K562 (cell line): ENCODE measurements around the gene GLB1L3. TPM values are rescaled to one million over a fixed set of nuclear protein-coding genes. Genes with fewer than 3 reads are reported as not detected.

Experiments used
- ATAC-seq: fragments of 200-7000 bp; cut with Tn5 transposase; 3 replicates; pipeline ENCODE4 v1.9.1; 2020; ENCODE audit warnings: moderate library complexity
- BruUV-seq: library from RNA; stranded (reverse); fragments of 400-500 nt; replicated peaks from 2 replicates; lab custom pipeline; 2021; lab: Mats Ljungman, UMichigan
- CTCF ChIA-PET: fragments of 300-600 bp; formaldehyde crosslinking; extraction: SDS; loops from one replicate; lab custom pipeline; 2021; ENCODE audit warnings: low intra/inter-chr PET ratio; lab: Yijun Ruan, JAX
- POLR2A ChIA-PET: fragments of 300-600, 350-650 bp; sonication (Branson Sonifier 250); formaldehyde crosslinking; extraction: SDS; loops from one replicate; lab custom pipeline; 2021; ENCODE audit warnings: antibody characterized with exemption, inconsistent platforms; lab: Yijun Ruan, JAX
- DNase-seq, 4 experiments: peaks; one replicate each; pipeline versions ENCODE4 v3.0.0 to v3.0.0-alpha.2; 2011 to 2018; ENCODE audit warnings: low spot score in 3 of 4, mixed read lengths in 3 of 4; ENCODE audit errors: extremely low read depth in 1 of 4
- FAIRE-seq: peaks from 2 replicates; lab custom pipeline; 2011; peaks lifted over from hg19 to GRCh38; lab: Jason Lieb, UNC
- H2AFZ ChIP-seq: 2 replicates; pipeline ENCODE4 v1.6.0; 2011; ENCODE audit warnings: low read depth, low read length, control low read depth, inconsistent platforms
- H3K27ac ChIP-seq: fragments of 200-600 bp; 3 replicates; pipeline ENCODE4 v1.8.0; 2011; ENCODE audit warnings: low read depth, mild to moderate bottlenecking, control low read depth, inconsistent platforms, low read length, moderate library complexity, mixed read lengths; ENCODE audit errors: extremely low read depth
- H3K27me3 ChIP-seq, 2 experiments: fragments of 300-600 bp in 1 of 2; 2 replicates in 1 of 2; 3 replicates in 1 of 2; pipeline versions ENCODE4 v1.6.0 to v1.8.0; 2011; ENCODE audit warnings: inconsistent platforms in 2 of 2, low read length in 2 of 2, mild to moderate bottlenecking in 1 of 2, mixed read lengths in 1 of 2, moderate library complexity in 1 of 2; ENCODE audit not compliant: control insufficient read depth in 2 of 2, insufficient read depth in 2 of 2
- H3K36me3 ChIP-seq: fragments of 300-600 bp; 3 replicates; pipeline ENCODE4 v1.8.0; 2011; ENCODE audit warnings: mild to moderate bottlenecking, low read length, inconsistent platforms; ENCODE audit not compliant: control insufficient read depth, insufficient read depth
- H3K4me1 ChIP-seq, 2 experiments: fragments of 200-600 bp in 1 of 2; replicated peaks in 1 of 2; 2 replicates in 1 of 2; 3 replicates in 1 of 2; pipeline versions ENCODE4 v1.5.1 to v1.8.0; 2011; ENCODE audit warnings: inconsistent platforms in 2 of 2, low read length in 2 of 2, mild to moderate bottlenecking in 1 of 2, mixed read lengths in 1 of 2, moderate library complexity in 1 of 2; ENCODE audit not compliant: control insufficient read depth in 2 of 2, insufficient read depth in 2 of 2
- H3K4me2 ChIP-seq: 2 replicates; pipeline ENCODE4 v1.6.1; 2011; ENCODE audit warnings: low read length, control low read depth, inconsistent platforms, mixed read lengths; ENCODE audit not compliant: insufficient read depth
- H3K4me3 ChIP-seq: fragments of 200-600 bp; sonication (generic), shearing (Covaris generic); 2 replicates; pipeline ENCODE4 v1.5.1; 2016; ENCODE audit warnings: control low read depth, inconsistent platforms
- H3K79me2 ChIP-seq: fragments of 200-600 bp; 3 replicates; pipeline ENCODE4 v1.8.0; 2011; ENCODE audit warnings: low read length, inconsistent platforms; ENCODE audit not compliant: control insufficient read depth, insufficient read depth
- H3K9ac ChIP-seq, 2 experiments: 2 replicates each; pipeline versions ENCODE4 v1.6.0 to v1.6.1; 2011; ENCODE audit warnings: low read depth in 2 of 2, low read length in 2 of 2, control low read depth in 1 of 2, inconsistent platforms in 1 of 2, mild to moderate bottlenecking in 1 of 2, mixed read lengths in 1 of 2; ENCODE audit not compliant: insufficient read depth in 1 of 2
- H3K9me1 ChIP-seq: one replicate; pipeline ENCODE4 v1.6.0; 2011; ENCODE audit warnings: inconsistent platforms, mild to moderate bottlenecking, low read length, moderate library complexity; ENCODE audit not compliant: control insufficient read depth, insufficient read depth
- H3K9me3 ChIP-seq: replicated peaks from 2 replicates; pipeline ENCODE4 v1.5.1; 2011; ENCODE audit warnings: low read depth, low read length, inconsistent platforms; ENCODE audit not compliant: control insufficient read depth, insufficient read depth
- H4K20me1 ChIP-seq: replicated peaks from 2 replicates; pipeline ENCODE4 v1.6.1; 2011; ENCODE audit warnings: low read length, inconsistent platforms, mixed read lengths; ENCODE audit not compliant: control insufficient read depth, insufficient read depth
- CHD4 ChIP-seq: fragments of 200-600 bp; sonication (generic); IDR thresholded peaks from 3 replicates; pipeline ENCODE4 v1.6.1; 2012; ENCODE audit warnings: low read depth, mild to moderate bottlenecking, mixed read lengths, low read length, inconsistent platforms; ENCODE audit not compliant: insufficient read depth, insufficient replicate concordance, poor library complexity, severe bottlenecking
- WGBS: fragments of 100-300 bp; shearing (Covaris generic); methylation state at CpG from one replicate; pipeline ENCODE4 v1.1.6; 2016; ENCODE audit warnings: low coverage, mixed read lengths; ENCODE audit not compliant: insufficient coverage; ENCODE audit errors: missing lambda C conversion rate; 5-methylcytosine and 5-hydroxymethylcytosine counted together
- in situ Hi-C: fragments of 300-500 bp; cut with MboI; formaldehyde crosslinking; loops from 4 replicates; pipeline ENCODE4 v1.15.0; 2018; ENCODE audit warnings: inconsistent platforms, mixed read lengths
- intact Hi-C: fragments of 100-400 bp; cut with micrococcal nuclease; formaldehyde crosslinking; loops from 2 replicates; pipeline ENCODE4 v1.14.2; 2022
- polyA plus RNA-seq, 8 experiments: library from polyadenylated mRNA; depleted of rRNA in 4 of 8; stranded (reverse) in 5 of 8; unstranded in 3 of 8; fragments of >200 nt; fragmentation: Nextera tagmentation in 2 of 8; fragmentation: Illumina TruSeq in 1 of 8; extraction: Ambion mirVana in 2 of 8; extraction: Trizol in 1 of 8; gene quantifications; 2 replicates each; pipeline versions ENCODE4 v1.2.1 to v1.2.3, GENCODE V29; 2011 to 2014; ENCODE audit warnings: inconsistent platforms in 1 of 8, missing spikeins in 1 of 8
- total RNA-seq, 7 experiments: library from RNA; depleted of rRNA in 6 of 7; stranded (reverse); fragments of >200 nt in 6 of 7; fragmentation: Illumina TruSeq in 2 of 7; extraction: Trizol in 2 of 7; gene quantifications; 2 replicates each; pipeline versions ENCODE4 v1.2.1 to v1.2.3, GENCODE V29; 2011 to 2021; ENCODE audit warnings: low replicate concordance in 1 of 7
- TF ChIP-seq, protein P1 (sequence below): IDR thresholded peaks from 2 replicates; pipeline ENCODE4 v1.6.1; 2012; ENCODE audit warnings: low read depth, low read length, improper control_type of control experiment, borderline replicate concordance

GLB1L3 gene
- total and polyA plus RNA-seq, 9 of the 15 experiments (the other 6 are each of a cell fraction or from before 2014, with no cell fraction given): 0.18 to 3.3 (median 0.49) TPM

DNA sequence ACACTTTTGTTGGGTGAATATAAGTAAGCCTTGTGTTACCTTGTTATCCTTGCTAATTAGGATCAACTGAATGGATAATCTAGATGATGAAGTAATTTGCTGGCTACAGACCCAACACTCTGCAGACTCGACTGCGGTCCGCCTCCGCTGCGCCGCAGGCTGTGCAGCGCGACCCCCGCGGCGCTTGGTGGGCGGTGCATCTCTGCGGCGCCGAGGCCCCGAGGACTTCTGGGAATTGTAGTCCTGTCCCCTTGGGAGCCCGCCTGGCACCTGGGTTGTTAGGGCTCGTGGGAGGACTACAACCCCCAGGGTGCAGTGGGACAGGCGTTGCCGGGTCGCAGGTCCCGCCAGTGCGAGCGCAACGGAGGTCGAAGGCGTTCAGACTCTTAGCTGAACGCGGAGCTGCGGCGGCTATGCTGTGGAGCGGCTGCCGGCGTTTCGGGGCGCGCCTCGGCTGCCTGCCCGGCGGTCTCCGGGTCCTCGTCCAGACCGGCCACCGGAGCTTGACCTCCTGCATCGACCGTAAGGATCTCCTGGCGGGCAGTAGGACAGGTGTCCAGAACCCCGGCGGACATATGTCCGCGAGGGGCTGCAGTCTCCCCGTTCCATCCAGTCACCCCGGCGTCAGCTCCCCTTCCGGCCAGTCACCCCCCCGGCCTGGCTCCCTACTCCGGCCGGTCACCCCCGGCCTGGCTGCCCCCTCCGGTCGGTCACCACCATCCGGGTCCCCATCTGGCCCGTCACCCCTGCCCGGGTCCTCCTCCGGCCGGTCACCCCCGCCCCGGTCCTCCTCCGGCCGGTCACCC is 22.8 kb upstream of the GLB1L3 start, which contains the start of the genes ACAD8 and THYN1 (continued):
- TF ChIP-seq CHD4: no peak

DNA sequence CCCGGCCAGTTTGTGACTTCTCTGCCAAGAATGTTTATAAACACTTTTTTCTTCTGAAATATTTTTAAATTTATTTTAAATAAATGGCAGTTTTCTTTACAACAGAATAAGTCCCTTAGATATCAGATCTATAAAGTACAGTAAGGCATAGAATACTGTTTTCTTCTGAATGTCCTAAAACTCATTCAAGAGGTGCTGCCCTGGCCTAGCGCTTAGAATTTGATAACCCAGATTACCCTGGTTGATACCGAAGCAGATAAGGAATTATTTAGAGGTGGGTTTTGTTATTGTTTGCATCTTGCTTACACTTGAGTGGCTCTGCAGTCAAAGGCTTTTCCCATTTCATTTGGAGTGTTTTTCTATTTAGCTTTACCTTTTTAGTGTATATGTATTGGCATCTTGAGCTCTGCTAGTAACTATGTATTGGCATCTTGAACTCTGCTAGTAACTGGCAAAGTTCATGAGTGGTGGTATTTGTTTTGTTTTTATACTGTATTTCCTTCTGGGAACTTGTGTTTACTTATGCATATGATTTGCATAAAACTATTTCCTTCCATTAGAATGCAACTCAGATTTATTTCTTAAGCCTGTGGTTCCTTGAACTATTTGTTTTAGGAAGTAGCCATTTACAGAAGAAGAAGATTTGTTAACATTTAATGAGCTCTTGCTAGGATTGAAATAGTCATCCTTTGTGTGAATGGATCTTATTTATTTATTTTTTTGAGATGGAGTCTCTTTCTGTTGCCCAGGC is 21.6 kb upstream of the GLB1L3 start:
- Histone ChIP-seq H3K36me3 (peaks cover 46% of the 10 kb centered on the region), H3K27ac (no peak overlapping the region), H3K4me3 (peak overlapping the region; percentile 92; the same call in 1 of the 2 replicates), H3K9ac (0 out of 4 replicates have a peak overlapping the region, but pooled peaks of 1 of the 2 experiments have one; percentile 70), H3K9me3 (no peaks in the 10 kb centered on the region), H3K27me3 (no peaks in the 10 kb centered on the region), H3K9me1 (no peaks in the 10 kb centered on the region), H4K20me1 (no peaks in the 10 kb centered on the region), H2AFZ (no peak overlapping the region), H3K4me1 (peaks cover 3 to 8% of the 10 kb centered on the region in 2 experiments; a peak in 4 of 5 replicates), H3K79me2 (peaks cover 32% of the 10 kb centered on the region), H3K4me2 (peak overlapping the region; percentile 96; the same call in 1 of the 2 replicates)
- DNase-seq (no peak), ATAC-seq (no peak), FAIRE-seq (no peak)
- TF ChIP-seq, protein P1, sequence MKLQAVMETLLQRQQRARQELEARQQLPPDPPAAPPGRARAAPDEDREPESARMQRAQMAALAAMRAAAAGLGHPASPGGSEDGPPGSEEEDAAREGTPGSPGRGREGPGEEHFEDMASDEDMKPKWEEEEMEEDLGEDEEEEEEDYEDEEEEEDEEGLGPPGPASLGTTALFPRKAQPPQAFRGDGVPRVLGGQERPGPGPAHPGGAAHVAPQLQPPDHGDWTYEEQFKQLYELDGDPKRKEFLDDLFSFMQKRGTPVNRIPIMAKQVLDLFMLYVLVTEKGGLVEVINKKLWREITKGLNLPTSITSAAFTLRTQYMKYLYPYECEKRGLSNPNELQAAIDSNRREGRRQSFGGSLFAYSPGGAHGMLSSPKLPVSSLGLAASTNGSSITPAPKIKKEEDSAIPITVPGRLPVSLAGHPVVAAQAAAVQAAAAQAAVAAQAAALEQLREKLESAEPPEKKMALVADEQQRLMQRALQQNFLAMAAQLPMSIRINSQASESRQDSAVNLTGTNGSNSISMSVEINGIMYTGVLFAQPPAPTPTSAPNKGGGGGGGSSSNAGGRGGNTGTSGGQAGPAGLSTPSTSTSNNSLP: no peak
- no TSS peak for BruUV-seq
- ChIA-PET POLR2A (interaction anchor here (0.7 to 1.6 kb wide), 2 partner anchors 8 to 10 kb away, joined by 4 to 8 read pairs; no protein-coding TSS in a partner anchor), CTCF (no interaction called here)
- in situ Hi-C loops: no loop called here
- intact Hi-C loops: no loop called here
- WGBS: 28% methylated on average over 3 of the region's 3 CpGs
